Measurements from ENCODE around the gene TBXA2R. TPM values are rescaled to one million over a fixed set of nuclear protein-coding genes. Genes with fewer than 3 reads are reported as not detected.
A peak's percentile ranks its signal among the peaks of the same experiment; 100 is the strongest.

TBXA2R gene
- total and polyA plus RNA-seq, 2 donors from 2014 or later: 6.7 to 8.8 TPM

DNA sequence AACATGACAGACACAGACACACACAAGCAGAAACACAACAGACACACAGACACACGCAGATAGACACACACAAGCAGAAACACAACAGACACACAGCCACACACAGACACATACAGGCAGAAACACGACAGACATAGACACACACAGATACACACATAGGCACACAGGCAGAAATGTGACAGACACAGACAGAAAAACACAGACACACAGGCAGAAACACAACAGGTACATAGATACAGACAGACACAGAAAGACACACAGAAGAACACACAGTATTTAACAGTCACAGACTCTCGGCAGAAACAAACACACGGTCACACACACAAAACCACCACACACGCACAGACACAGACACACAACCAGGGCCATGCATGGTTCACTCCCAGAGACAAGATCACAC, 905 bp downstream of the TBXA2R start:
- peaks cover 0 to 2% (median 0%) of the 10 kb centered on the region in 3 donors for H3K9me3 ChIP-seq (ENCODE audit: control insufficient read depth in 2 of 3, insufficient read depth in 1 of 3, low read length in 3 of 3)
- FAIRE-seq (no peak), DNase-seq (no peak)
- H3K36me3 ChIP-seq (ENCODE audit: control insufficient read depth in 2 of 3, insufficient read depth in 3 of 3, low read length in 3 of 3): no peaks in the 10 kb centered on the region
- peak overlapping the region; percentile 45 to 53 (median 53) for H3K4me3 ChIP-seq (ENCODE audit: low read length in 3 of 3)
- intact Hi-C loops (cut with DNase I): no loop called here
- TF ChIP-seq, protein P1, sequence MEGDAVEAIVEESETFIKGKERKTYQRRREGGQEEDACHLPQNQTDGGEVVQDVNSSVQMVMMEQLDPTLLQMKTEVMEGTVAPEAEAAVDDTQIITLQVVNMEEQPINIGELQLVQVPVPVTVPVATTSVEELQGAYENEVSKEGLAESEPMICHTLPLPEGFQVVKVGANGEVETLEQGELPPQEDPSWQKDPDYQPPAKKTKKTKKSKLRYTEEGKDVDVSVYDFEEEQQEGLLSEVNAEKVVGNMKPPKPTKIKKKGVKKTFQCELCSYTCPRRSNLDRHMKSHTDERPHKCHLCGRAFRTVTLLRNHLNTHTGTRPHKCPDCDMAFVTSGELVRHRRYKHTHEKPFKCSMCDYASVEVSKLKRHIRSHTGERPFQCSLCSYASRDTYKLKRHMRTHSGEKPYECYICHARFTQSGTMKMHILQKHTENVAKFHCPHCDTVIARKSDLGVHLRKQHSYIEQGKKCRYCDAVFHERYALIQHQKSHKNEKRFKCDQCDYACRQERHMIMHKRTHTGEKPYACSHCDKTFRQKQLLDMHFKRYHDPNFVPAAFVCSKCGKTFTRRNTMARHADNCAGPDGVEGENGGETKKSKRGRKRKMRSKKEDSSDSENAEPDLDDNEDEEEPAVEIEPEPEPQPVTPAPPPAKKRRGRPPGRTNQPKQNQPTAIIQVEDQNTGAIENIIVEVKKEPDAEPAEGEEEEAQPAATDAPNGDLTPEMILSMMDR (IDR thresholded peaks at IDR 0.05; ENCODE audit: borderline replicate concordance, extremely low read depth, insufficient read depth): no peak
- H3K9ac ChIP-seq (ENCODE audit: low read length in 3 of 3): peak overlapping the region in 2 of 3 donors; percentile 13 to 53
- H3K4me1 ChIP-seq (ENCODE audit: control insufficient read depth in 2 of 3, insufficient read depth in 2 of 3, low read depth in 1 of 3, low read length in 3 of 3): peaks cover 4 to 33% (median 12%) of the 10 kb centered on the region in 3 donors
- peaks cover 9% of the 10 kb centered on the region for H3K27me3 ChIP-seq (ENCODE audit: control insufficient read depth, insufficient read depth, low read length)
- peak overlapping the region; percentile 25 to 85 for H3K27ac ChIP-seq (ENCODE audit: low read depth in 2 of 2, low read length in 2 of 2)

DNA sequence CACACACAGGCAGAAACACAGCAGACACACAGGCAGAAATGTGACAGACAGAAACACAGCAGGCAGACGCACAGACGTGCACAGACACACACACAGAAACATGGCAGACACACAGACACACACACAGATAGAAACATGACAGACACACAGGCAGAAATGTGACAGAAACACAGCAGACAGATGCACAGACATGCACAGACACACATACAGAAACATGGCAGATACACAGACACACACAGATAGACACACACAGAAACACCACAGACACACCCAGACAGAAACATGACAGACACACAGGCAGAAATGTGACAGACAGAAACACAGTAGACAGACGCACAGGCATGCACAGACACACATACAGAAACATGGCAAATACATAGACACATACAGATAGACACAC, 1.3 kb downstream of the TBXA2R start:
- H3K27ac ChIP-seq (ENCODE audit: low read depth in 2 of 2, low read length in 2 of 2): peak overlapping the region in 1 of 2 donors; percentile 51
- H3K27me3 ChIP-seq (ENCODE audit: control insufficient read depth, insufficient read depth, low read length): peaks cover 9% of the 10 kb centered on the region
- no peaks in the 10 kb centered on the region for H3K36me3 ChIP-seq (ENCODE audit: control insufficient read depth in 2 of 3, insufficient read depth in 3 of 3, low read length in 3 of 3)
- peak overlapping the region in 1 of 3 donors; percentile 53 for H3K9ac ChIP-seq (ENCODE audit: low read length in 3 of 3)
- DNase-seq (no peak), FAIRE-seq (no peak)
- peaks cover 0 to 2% (median 0%) of the 10 kb centered on the region in 3 donors for H3K9me3 ChIP-seq (ENCODE audit: control insufficient read depth in 2 of 3, insufficient read depth in 1 of 3, low read length in 3 of 3)
- TF ChIP-seq, protein P1 (IDR thresholded peaks at IDR 0.05; ENCODE audit: borderline replicate concordance, extremely low read depth, insufficient read depth): no peak
- peaks cover 4 to 33% (median 12%) of the 10 kb centered on the region in 3 donors for H3K4me1 ChIP-seq (ENCODE audit: control insufficient read depth in 2 of 3, insufficient read depth in 2 of 3, low read depth in 1 of 3, low read length in 3 of 3)
- peak overlapping the region; percentile 45 to 53 (median 53) for H3K4me3 ChIP-seq (ENCODE audit: low read length in 3 of 3)
- intact Hi-C loops (cut with DNase I): no loop called here

DNA sequence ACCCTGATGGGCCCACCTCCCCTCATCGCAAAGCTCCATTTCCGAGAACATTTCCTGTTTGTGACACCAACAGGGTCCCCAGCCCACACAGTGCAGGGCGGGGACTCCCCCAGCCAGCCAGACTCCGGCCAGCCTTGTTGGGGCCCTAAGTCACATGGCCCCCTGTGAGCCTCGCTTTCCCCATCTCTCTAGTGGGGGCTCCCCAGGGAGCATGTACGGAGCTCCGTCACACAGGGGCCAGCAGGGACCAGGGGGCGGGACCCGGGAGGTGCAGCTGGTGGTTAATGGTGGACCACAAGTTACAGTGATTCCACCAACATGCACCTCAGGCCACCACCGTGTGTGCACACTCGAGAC, 1.7 kb downstream of the TBXA2R start:
- Histone ChIP-seq H3K9ac (ENCODE audit: low read length in 3 of 3) (peak overlapping the region in 1 of 3 donors; percentile 53), H3K36me3 (ENCODE audit: control insufficient read depth in 2 of 3, insufficient read depth in 3 of 3, low read length in 3 of 3) (no peaks in the 10 kb centered on the region), H3K4me3 (ENCODE audit: low read length in 3 of 3) (peak overlapping the region in 2 of 3 donors; percentile 45 to 53), H3K9me3 (ENCODE audit: control insufficient read depth in 2 of 3, insufficient read depth in 1 of 3, low read length in 3 of 3) (peaks cover 0 to 2% (median 0%) of the 10 kb centered on the region in 3 donors), H3K4me1 (ENCODE audit: control insufficient read depth in 2 of 3, insufficient read depth in 2 of 3, low read depth in 1 of 3, low read length in 3 of 3) (peaks cover 4 to 30% (median 12%) of the 10 kb centered on the region in 3 donors), H3K27me3 (ENCODE audit: control insufficient read depth, insufficient read depth, low read length) (peaks cover 9% of the 10 kb centered on the region), H3K27ac (ENCODE audit: low read depth in 2 of 2, low read length in 2 of 2) (peak overlapping the region; percentile 45 to 51)
- TF ChIP-seq, protein P1 (IDR thresholded peaks at IDR 0.05; ENCODE audit: borderline replicate concordance, extremely low read depth, insufficient read depth): no peak
- peak in 1 of 5 donors; percentile 36 for DNase-seq
- intact Hi-C loops (cut with DNase I): no loop called here
- no peak for FAIRE-seq
